ENCODE data around the gene TOM1.

TOM1 gene

GRCh38 chr22:35305525-35306070, 5.9 kb downstream of the TOM1 start:
- Histone ChIP-seq H3K4me2 (ENCODE audit: low read depth, low read length, poor library complexity, severe bottlenecking) (peak overlapping the region; percentile 11), H3K4me1 (ENCODE audit: insufficient read depth, low read length, poor library complexity, severe bottlenecking) (peaks cover 9% of the 10 kb centered on the region)

DNA sequence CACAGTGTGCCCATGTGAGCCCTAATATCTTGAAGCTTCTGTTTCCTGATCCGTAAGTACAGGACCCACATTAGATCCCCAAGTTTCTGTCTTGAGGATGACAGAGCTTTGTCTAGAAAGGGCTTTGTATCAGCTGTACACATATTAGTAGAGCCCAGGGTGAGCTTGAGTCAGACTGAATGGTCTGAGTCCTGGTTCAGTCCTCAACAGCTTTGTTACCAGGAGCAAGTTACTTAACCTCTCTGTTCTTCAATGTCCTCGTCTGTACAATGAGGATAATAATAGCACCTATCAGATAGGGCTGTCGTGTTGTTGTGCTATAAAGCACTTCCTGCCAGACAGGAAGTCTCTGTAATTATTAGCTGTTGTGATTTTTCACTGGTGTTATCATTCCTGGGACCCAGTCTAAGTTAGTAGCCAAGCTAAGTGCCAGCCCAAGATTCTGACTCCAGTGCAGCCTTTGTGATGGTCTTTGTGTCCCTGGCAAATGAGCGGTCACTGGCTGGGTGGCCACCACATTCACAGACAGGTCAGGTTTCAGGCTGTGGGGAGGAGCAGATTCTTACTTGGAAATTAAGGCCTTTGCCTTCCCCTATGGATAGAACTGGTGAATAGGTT, 6.8 kb downstream of the TOM1 start:
- TF ChIP-seq CTCF (conservative IDR thresholded peaks at IDR 0.05; ENCODE audit: low read length) (no peak), EZH2phosphoT487 (IDR thresholded peaks at IDR 0.05; ENCODE audit: borderline replicate concordance) (no peak)
- H3K36me3 ChIP-seq (ENCODE audit: insufficient read depth, low read length), result no peaks in the 10 kb centered on the region
- no peaks in the 10 kb centered on the region for H3K9me3 ChIP-seq (ENCODE audit: insufficient read depth, low read depth, low read length)
- H3K4me3 ChIP-seq (ENCODE audit: low read length, poor library complexity, severe bottlenecking), result no peak overlapping the region
- H3K4me1 ChIP-seq (ENCODE audit: insufficient read depth, low read length, poor library complexity, severe bottlenecking), result peaks cover 9% of the 10 kb centered on the region
- no peak overlapping the region for H2AFZ ChIP-seq (ENCODE audit: low read length)
- H3K9ac ChIP-seq (ENCODE audit: low read depth, low read length, poor library complexity, severe bottlenecking), result no peak overlapping the region
- H3K4me2 ChIP-seq (ENCODE audit: low read depth, low read length, poor library complexity, severe bottlenecking), result peak overlapping the region; percentile 11
- H4K20me1 ChIP-seq (ENCODE audit: insufficient read depth, low read length, poor library complexity, severe bottlenecking), result peaks cover 11% of the 10 kb centered on the region
- H3K27me3 ChIP-seq (ENCODE audit: insufficient read depth, low read length, poor library complexity, severe bottlenecking), result no peaks in the 10 kb centered on the region
- no peaks in the 10 kb centered on the region for H3K9me2 ChIP-seq (replicated peaks; ENCODE audit: low read depth, low read length)
- peaks cover 15% of the 10 kb centered on the region; the same call in 1 of the 2 replicates for H3K79me2 ChIP-seq (ENCODE audit: insufficient read depth, low read length)
- H3F3A ChIP-seq (ENCODE audit: low read depth), result no peaks in the 10 kb centered on the region

More at GRCh38 chr22:35305525-35306070, 5.9 kb downstream of the TOM1 start:
- Histone ChIP-seq H3K27me3 (ENCODE audit: insufficient read depth, low read length, poor library complexity, severe bottlenecking) (no peaks in the 10 kb centered on the region), H3K9me2 (replicated peaks; ENCODE audit: low read depth, low read length) (no peaks in the 10 kb centered on the region), H3K36me3 (ENCODE audit: insufficient read depth, low read length) (no peaks in the 10 kb centered on the region), H4K20me1 (ENCODE audit: insufficient read depth, low read length, poor library complexity, severe bottlenecking) (peaks cover 11% of the 10 kb centered on the region), H3F3A (ENCODE audit: low read depth) (no peaks in the 10 kb centered on the region), H3K4me3 (ENCODE audit: low read length, poor library complexity, severe bottlenecking) (no peak overlapping the region), H3K9me3 (ENCODE audit: insufficient read depth, low read depth, low read length) (no peaks in the 10 kb centered on the region), H3K79me2 (ENCODE audit: insufficient read depth, low read length) (peaks cover 22% of the 10 kb centered on the region; the same call in 1 of the 2 replicates), H2AFZ (ENCODE audit: low read length) (no peak overlapping the region), H3K9ac (ENCODE audit: low read depth, low read length, poor library complexity, severe bottlenecking) (no peak overlapping the region)
- TF ChIP-seq EZH2phosphoT487 (IDR thresholded peaks at IDR 0.05; ENCODE audit: borderline replicate concordance) (no peak), CTCF (conservative IDR thresholded peaks at IDR 0.05; ENCODE audit: low read length) (no peak)

GRCh38 chr22:35307372-35307771, 7.7 kb downstream of the TOM1 start:
- peaks cover 11% of the 10 kb centered on the region for H4K20me1 ChIP-seq (ENCODE audit: insufficient read depth, low read length, poor library complexity, severe bottlenecking)
- no peaks in the 10 kb centered on the region for H3F3A ChIP-seq (ENCODE audit: low read depth)
- peaks cover 12% of the 10 kb centered on the region for H3K4me1 ChIP-seq (ENCODE audit: insufficient read depth, low read length, poor library complexity, severe bottlenecking)
- no peak overlapping the region for H3K4me3 ChIP-seq (ENCODE audit: low read length, poor library complexity, severe bottlenecking)
- H3K27me3 ChIP-seq (ENCODE audit: insufficient read depth, low read length, poor library complexity, severe bottlenecking), result no peaks in the 10 kb centered on the region
- H2AFZ ChIP-seq (ENCODE audit: low read length), result no peak overlapping the region
- H3K36me3 ChIP-seq (ENCODE audit: insufficient read depth, low read length), result no peaks in the 10 kb centered on the region
- no peaks in the 10 kb centered on the region for H3K9me3 ChIP-seq (ENCODE audit: insufficient read depth, low read depth, low read length)
- H3K4me2 ChIP-seq (ENCODE audit: low read depth, low read length, poor library complexity, severe bottlenecking), result no peak overlapping the region
- no peaks in the 10 kb centered on the region for H3K9me2 ChIP-seq (replicated peaks; ENCODE audit: low read depth, low read length)
- no peak overlapping the region for H3K9ac ChIP-seq (ENCODE audit: low read depth, low read length, poor library complexity, severe bottlenecking)
- TF ChIP-seq CTCF (conservative IDR thresholded peaks at IDR 0.05; ENCODE audit: low read length) (no peak), EZH2phosphoT487 (IDR thresholded peaks at IDR 0.05; ENCODE audit: borderline replicate concordance) (no peak)
- peaks cover 14% of the 10 kb centered on the region; the same call in 1 of the 2 replicates for H3K79me2 ChIP-seq (ENCODE audit: insufficient read depth, low read length)
